AG09309 (cell line): ENCODE measurements around the gene LITAFD.

ENCODE experiments used
- DNase-seq: peaks from one replicate; pipeline ENCODE4 v3.0.0-alpha.2; 2010; ENCODE audit warnings: low read depth
- H3K4me3 ChIP-seq: 2 replicates; pipeline ENCODE4 v1.5.1; 2011; ENCODE audit warnings: mild to moderate bottlenecking, low read depth, low read length, moderate library complexity; ENCODE audit not compliant: control insufficient read depth
- TF ChIP-seq, protein P1 (sequence below): IDR thresholded peaks from 2 replicates; pipeline ENCODE4 v1.5.1; 2011; ENCODE audit warnings: mild to moderate bottlenecking, low read depth, low read length, inconsistent platforms; ENCODE audit not compliant: insufficient read depth, control insufficient read depth; ENCODE audit errors: missing control alignments

Gene LITAFD

DNA sequence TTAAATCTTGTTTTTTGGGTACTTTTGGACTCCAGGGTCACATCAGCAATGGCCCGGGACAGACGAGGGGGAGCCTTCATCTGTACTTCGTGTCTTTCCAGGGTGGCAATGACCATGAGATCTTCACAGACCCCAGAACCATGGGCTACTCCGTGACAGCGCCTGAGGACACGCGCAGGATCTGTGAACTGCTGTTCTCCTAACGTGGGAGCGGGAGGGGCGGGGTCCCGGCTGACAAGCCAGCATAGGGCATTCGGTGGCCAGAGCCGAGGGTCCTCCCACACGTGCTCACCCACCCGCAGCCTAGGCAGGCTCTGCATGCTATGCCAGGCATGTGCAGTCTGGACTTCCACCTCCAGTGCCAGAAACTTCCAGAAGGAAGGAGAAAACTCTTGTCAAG lies 34.5 kb upstream of the LITAFD start:
- DNase-seq, result no peak
- TF ChIP-seq, protein P1, sequence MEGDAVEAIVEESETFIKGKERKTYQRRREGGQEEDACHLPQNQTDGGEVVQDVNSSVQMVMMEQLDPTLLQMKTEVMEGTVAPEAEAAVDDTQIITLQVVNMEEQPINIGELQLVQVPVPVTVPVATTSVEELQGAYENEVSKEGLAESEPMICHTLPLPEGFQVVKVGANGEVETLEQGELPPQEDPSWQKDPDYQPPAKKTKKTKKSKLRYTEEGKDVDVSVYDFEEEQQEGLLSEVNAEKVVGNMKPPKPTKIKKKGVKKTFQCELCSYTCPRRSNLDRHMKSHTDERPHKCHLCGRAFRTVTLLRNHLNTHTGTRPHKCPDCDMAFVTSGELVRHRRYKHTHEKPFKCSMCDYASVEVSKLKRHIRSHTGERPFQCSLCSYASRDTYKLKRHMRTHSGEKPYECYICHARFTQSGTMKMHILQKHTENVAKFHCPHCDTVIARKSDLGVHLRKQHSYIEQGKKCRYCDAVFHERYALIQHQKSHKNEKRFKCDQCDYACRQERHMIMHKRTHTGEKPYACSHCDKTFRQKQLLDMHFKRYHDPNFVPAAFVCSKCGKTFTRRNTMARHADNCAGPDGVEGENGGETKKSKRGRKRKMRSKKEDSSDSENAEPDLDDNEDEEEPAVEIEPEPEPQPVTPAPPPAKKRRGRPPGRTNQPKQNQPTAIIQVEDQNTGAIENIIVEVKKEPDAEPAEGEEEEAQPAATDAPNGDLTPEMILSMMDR, result no peak
- no peak overlapping the region for H3K4me3 ChIP-seq

DNA sequence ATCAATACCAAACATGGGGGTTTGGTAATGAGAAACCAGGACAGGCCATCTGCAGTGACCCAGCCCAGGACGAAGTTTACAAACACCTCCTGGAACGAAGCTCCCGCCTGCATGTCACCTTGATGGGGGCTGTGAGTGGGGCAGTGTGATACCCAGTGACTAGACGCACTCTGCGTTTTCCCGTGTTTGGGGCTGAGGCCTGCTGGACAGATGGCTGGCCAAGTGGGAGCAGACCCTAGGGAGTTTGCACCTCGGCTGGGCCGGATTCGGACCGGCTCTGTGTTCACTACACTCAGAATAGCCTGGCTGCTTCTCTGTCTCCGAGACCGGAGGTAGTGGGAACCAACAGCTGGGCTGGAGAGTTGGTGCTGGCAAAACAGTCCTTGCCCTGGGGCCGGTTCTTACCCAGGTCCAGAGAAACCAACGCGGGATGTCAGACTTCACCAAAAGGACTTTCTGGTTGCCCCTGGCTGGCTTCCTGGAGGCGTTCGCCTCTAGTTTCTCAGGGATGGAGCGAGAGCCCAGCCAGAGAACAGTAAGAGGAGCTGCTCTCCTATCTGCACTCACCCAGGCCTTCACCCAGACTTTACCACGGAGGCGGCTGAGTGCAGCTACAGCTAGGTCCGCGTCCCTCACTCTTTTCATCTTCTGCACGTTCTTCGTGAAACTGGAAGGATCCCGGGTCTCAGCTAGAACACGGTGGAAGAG lies 33.8 kb upstream of the LITAFD start:
- no peak for DNase-seq
- H3K4me3 ChIP-seq, result no peak overlapping the region
- TF ChIP-seq, protein P1, result no peak

DNA sequence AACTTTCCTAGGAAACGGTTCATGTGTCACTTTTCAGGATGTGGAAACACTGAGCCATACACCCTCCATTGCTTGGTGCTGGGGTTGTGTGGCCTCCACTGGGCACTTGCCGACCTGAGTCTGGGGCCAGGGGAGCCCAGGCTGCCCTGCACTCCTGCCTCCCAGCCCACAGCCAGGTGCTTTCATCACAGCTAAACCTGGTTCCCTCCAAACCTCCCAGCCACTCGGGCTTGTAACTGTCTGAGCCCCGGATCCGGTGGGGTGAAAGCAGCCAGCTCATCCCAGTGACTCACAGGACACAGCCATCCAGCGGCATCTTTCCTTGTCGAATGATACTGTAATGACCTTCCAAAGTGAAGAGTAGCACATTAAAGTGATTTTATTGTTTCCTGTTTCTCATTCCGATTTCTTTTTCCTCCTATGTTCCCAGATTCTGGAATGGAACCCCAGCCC lies 33.2 kb upstream of the LITAFD start:
- H3K4me3 ChIP-seq, result no peak overlapping the region
- DNase-seq, result no peak
- TF ChIP-seq, protein P1, result no peak

DNA sequence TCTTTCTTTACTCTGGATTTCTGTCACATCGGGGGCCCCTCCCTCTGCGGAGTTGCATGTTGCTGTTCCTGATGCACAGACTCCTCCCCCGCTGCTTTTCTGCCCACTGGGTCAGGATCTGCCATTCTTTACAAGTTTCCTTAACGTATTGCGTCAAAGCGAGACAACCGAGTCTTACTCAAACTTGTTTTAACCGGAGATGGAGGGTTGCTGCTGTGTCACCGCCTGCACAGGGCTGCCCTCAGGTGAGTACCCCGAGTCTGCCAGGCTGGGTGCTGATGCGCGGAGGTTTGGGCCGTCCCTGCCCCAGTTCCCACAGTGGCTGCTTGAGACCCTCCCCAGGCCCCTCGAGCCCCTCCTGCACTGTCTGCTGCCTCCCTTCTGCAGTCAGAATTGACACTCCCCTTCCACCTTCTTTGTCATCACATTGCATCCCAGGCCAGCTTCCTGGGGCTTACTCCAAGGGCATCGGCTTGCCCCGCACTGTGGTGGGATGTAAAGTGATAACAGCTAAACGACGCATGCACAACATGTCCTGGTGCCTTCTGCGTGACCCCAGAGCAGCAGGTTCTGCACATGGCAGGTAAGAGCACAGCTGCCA lies 32.6 kb upstream of the LITAFD start:
- H3K4me3 ChIP-seq, result no peak overlapping the region
- TF ChIP-seq, protein P1, result no peak
- no peak for DNase-seq

DNA sequence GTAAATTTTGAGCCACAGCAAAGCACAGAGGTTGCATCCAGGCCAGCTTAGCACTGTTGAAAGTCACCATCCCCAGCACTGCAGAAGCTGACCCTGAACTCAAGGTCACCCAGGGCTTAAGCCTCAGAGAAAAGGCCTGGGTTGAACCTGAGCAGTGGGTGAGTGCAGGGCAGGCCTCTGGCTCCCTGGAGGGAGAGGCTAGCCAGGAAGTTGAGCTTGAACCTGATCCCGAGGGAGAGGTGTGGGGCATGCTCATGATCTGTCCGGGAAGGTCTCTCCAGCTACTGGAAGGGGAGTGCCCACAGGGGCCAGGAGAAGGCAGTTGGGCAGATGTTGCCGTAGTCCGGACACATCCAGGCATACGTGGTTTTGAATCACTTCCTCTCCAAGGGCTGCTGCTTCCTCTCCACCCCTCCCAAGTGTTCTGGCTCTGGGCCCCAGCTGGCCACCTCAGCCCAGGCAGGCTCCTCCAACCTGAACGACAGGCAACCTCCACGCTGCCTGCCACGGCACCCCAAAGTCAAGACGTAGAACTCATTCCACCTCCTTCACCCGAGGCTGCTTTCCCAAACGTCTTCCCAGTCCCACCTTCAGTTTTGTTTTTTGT lies 31.8 kb upstream of the LITAFD start:
- no peak overlapping the region for H3K4me3 ChIP-seq
- TF ChIP-seq, protein P1, result no peak
- no peak for DNase-seq

DNA sequence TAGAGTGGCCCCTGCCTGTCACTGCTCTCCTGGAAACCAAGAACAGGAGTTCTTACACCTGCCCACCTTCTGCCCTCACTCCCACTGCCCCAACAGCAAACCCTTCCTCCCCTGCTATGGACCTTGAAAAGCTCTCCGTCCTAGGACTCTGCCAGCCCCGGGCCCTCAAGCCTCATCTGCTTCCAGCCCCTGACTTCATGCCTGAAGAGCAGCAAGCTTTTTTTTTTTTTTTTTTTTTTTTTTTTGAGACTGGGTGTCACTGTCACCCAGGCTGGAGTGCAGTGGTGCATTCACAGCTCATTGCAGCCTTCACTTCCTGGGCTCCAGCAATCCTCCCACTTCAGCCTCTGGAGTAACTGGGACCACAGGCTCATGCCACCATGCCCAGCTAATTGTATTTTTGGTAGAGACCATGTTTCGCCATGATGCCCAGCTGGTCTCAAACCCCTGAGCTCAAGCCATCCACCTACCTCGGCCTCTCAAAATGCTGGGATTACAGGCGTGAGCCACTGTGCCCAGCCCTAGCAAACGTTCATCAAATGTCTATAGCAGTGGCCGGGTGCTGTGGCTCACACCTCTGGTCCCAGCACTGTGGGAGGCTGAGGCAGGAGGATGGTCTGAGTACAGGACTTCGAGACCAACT lies 30.3 kb upstream of the LITAFD start:
- TF ChIP-seq, protein P1, result no peak
- DNase-seq, result no peak
- H3K4me3 ChIP-seq, result no peak overlapping the region
